ENCODE data around the gene ENTPD3. TPM values are rescaled to one million over a fixed set of nuclear protein-coding genes. Genes with fewer than 3 reads are reported as not detected.

ENTPD3 gene
- total RNA-seq, 1 experiment from 2014 or later = not detected

DNA sequence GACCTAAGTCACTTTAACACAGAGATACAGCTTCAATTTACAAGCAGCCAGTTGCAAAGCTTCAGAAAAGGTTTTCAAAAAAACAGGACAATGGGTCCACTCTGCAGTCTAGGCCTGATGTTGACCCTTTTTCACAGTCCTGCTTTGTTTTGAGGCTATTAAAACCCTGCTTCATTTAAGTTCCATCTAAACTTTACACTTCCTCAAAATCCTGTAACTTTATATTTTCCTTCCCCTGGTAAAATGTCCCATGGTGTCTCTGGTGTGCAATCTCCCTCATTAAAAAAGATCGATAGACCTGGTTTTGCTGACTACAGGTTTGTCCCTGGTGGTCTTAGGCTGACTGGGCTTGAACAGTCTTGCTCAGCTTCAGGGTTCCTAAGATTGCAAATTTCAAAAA is 65.1 kb downstream of the ENTPD3 start:
- H3K56ac ChIP-seq (ENCODE audit: insufficient read length, low read depth, low read length) = no peak overlapping the region
- no peak overlapping the region for H3T11ph ChIP-seq (ENCODE audit: low read length)
- H4K20me1 ChIP-seq (ENCODE audit: control insufficient read depth, insufficient read depth, insufficient read length) = no peaks in the 10 kb centered on the region
- Mint-ChIP-seq H3K9me3 (no peaks in the 10 kb centered on the region), H3K27me3 (ENCODE audit: low read depth) (peaks cover 3% of the 10 kb centered on the region; the same call in 1 of the 2 replicates), H3K36me3 (ENCODE audit: insufficient read depth in 1 of 3, low read depth in 3 of 3) (0 out of 7 replicates have a peak, but pooled peaks cover 0 to 2% (median 0%) of the 10 kb centered on the region in 3 experiments), H3K4me3 (peak overlapping the region; percentile 86 to 91), H3K27ac (peak overlapping the region in 1 of 3 experiments; percentile 96; a peak in 3 of 7 replicates), H3K4me1 (peaks cover 11 to 16% of the 10 kb centered on the region in 2 experiments)
- no peak overlapping the region for H3K18ac ChIP-seq (ENCODE audit: insufficient read length, low read depth, low read length)
- no peak overlapping the region for H4K91ac ChIP-seq (ENCODE audit: insufficient read length, low read depth, low read length)
- peak overlapping the region; percentile 45 for H3K4me2 ChIP-seq (ENCODE audit: insufficient read depth, insufficient read length, low read length)
- no peak overlapping the region for H3K23ac ChIP-seq (ENCODE audit: insufficient read length, low read depth, low read length)
- H2BK120ac ChIP-seq (ENCODE audit: low read depth, low read length, poor library complexity, severe bottlenecking) = no peak overlapping the region
- no peaks in the 10 kb centered on the region for H3K79me2 ChIP-seq (ENCODE audit: insufficient read depth, low read length)
- H3K14ac ChIP-seq (ENCODE audit: insufficient read depth, low read length) = no peak overlapping the region
- no peak overlapping the region for H2AFZ ChIP-seq (ENCODE audit: low read length)
- H2BK5ac ChIP-seq (ENCODE audit: insufficient read length, low read length) = no peak overlapping the region
- no peaks in the 10 kb centered on the region for H3K9me3 ChIP-seq (ENCODE audit: control insufficient read depth, low read depth, low read length)
- H3K9ac ChIP-seq (ENCODE audit: extremely low read depth, insufficient read length, low read length) = peak overlapping the region; percentile 87
- H4K5ac ChIP-seq (ENCODE audit: insufficient read length, low read depth, low read length) = no peak overlapping the region
- TF ChIP-seq, protein P1, sequence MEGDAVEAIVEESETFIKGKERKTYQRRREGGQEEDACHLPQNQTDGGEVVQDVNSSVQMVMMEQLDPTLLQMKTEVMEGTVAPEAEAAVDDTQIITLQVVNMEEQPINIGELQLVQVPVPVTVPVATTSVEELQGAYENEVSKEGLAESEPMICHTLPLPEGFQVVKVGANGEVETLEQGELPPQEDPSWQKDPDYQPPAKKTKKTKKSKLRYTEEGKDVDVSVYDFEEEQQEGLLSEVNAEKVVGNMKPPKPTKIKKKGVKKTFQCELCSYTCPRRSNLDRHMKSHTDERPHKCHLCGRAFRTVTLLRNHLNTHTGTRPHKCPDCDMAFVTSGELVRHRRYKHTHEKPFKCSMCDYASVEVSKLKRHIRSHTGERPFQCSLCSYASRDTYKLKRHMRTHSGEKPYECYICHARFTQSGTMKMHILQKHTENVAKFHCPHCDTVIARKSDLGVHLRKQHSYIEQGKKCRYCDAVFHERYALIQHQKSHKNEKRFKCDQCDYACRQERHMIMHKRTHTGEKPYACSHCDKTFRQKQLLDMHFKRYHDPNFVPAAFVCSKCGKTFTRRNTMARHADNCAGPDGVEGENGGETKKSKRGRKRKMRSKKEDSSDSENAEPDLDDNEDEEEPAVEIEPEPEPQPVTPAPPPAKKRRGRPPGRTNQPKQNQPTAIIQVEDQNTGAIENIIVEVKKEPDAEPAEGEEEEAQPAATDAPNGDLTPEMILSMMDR (conservative IDR thresholded peaks at IDR 0.05) = no peak
- H3K79me1 ChIP-seq (ENCODE audit: insufficient read depth, low read depth, low read length, poor library complexity, severe bottlenecking) = no peaks in the 10 kb centered on the region
- 0 out of 2 replicates have a peak, but pooled peaks cover 2% of the 10 kb centered on the region for H3K4me1 ChIP-seq (ENCODE audit: insufficient read depth, low read length)
- no peak overlapping the region for H3K4ac ChIP-seq (ENCODE audit: low read depth, low read length)
- H3K27me3 ChIP-seq (ENCODE audit: insufficient read depth, low read length) = no peaks in the 10 kb centered on the region
- H4K8ac ChIP-seq (replicated peaks; ENCODE audit: insufficient read length, low read depth, low read length) = no peak overlapping the region
- H2BK12ac ChIP-seq (ENCODE audit: insufficient read length, low read depth, low read length) = no peak overlapping the region
- H2BK15ac ChIP-seq (ENCODE audit: low read depth, low read length) = no peak overlapping the region
- no CpG with 5 or more reads among the region's 1 CpG for WGBS (ENCODE audit: extremely low coverage, insufficient read length, low lambda C conversion rate)
- DNase-seq = no peak
- no peak overlapping the region for H3K27ac ChIP-seq (ENCODE audit: insufficient read length, low read depth, low read length)
- no peak overlapping the region for H2BK20ac ChIP-seq (ENCODE audit: low read depth, low read length, poor library complexity, severe bottlenecking)
- peaks cover 9% of the 10 kb centered on the region for H3K23me2 ChIP-seq (ENCODE audit: insufficient read length, low read depth, low read length, poor library complexity, severe bottlenecking)
- no peak overlapping the region for H2AK5ac ChIP-seq (ENCODE audit: insufficient read length, low read length)

All from H9 (cell line).